ENCODE data around the gene AFAP1.

The AFAP1 gene

GRCh38 chr4:7806338-7807090 is 133.1 kb downstream of the AFAP1 start:
- no peaks in the 10 kb centered on the region for H3K9me3 ChIP-seq (ENCODE audit: control insufficient read depth, insufficient read depth, low read length)
- no peaks in the 10 kb centered on the region for H3K27me3 ChIP-seq (ENCODE audit: control insufficient read depth, insufficient read depth, low read length)
- H3K36me3 ChIP-seq (ENCODE audit: control insufficient read depth, insufficient read depth, low read length): peaks cover 9% of the 10 kb centered on the region
- H3K9ac ChIP-seq (ENCODE audit: low read depth, low read length): no peak overlapping the region
- H3K4me1 ChIP-seq (ENCODE audit: control insufficient read depth, insufficient read depth, low read length): peaks cover 15% of the 10 kb centered on the region
- no peak overlapping the region for H3K4me3 ChIP-seq (ENCODE audit: low read depth, low read length)

- no peaks in the 10 kb centered on the region for H3K27me3 ChIP-seq (ENCODE audit: control insufficient read depth, insufficient read depth, low read length)
- H3K4me1 ChIP-seq (ENCODE audit: control insufficient read depth, insufficient read depth, low read length): peaks cover 15% of the 10 kb centered on the region
- no peaks in the 10 kb centered on the region for H3K9me3 ChIP-seq (ENCODE audit: control insufficient read depth, insufficient read depth, low read length)
- H3K4me3 ChIP-seq (ENCODE audit: low read depth, low read length): no peak overlapping the region
- peaks cover 6% of the 10 kb centered on the region for H3K36me3 ChIP-seq (ENCODE audit: control insufficient read depth, insufficient read depth, low read length)
- no peak overlapping the region for H3K9ac ChIP-seq (ENCODE audit: low read depth, low read length)
These were observed 133.9 kb downstream of the AFAP1 start for GRCh38 chr4:7805533-7806337.

- H3K36me3 ChIP-seq (ENCODE audit: control insufficient read depth, insufficient read depth, low read length): peaks cover 8% of the 10 kb centered on the region
- H3K9ac ChIP-seq (ENCODE audit: low read depth, low read length): no peak overlapping the region
- no peaks in the 10 kb centered on the region for H3K27me3 ChIP-seq (ENCODE audit: control insufficient read depth, insufficient read depth, low read length)
- H3K4me1 ChIP-seq (ENCODE audit: control insufficient read depth, insufficient read depth, low read length): peaks cover 15% of the 10 kb centered on the region
- H3K4me3 ChIP-seq (ENCODE audit: low read depth, low read length): no peak overlapping the region
- H3K9me3 ChIP-seq (ENCODE audit: control insufficient read depth, insufficient read depth, low read length): no peaks in the 10 kb centered on the region
These were observed 134.8 kb downstream of the AFAP1 start for GRCh38 chr4:7804756-7805385.

- Histone ChIP-seq H3K36me3 (ENCODE audit: control insufficient read depth, insufficient read depth, low read length) (peaks cover 11% of the 10 kb centered on the region), H3K9ac (ENCODE audit: low read depth, low read length) (no peak overlapping the region), H3K9me3 (ENCODE audit: control insufficient read depth, insufficient read depth, low read length) (no peaks in the 10 kb centered on the region), H3K4me3 (ENCODE audit: low read depth, low read length) (no peak overlapping the region), H3K4me1 (ENCODE audit: control insufficient read depth, insufficient read depth, low read length) (peaks cover 15% of the 10 kb centered on the region), H3K27me3 (ENCODE audit: control insufficient read depth, insufficient read depth, low read length) (no peaks in the 10 kb centered on the region)
These were observed 135.5 kb downstream of the AFAP1 start for GRCh38 chr4:7803992-7804755.

- Histone ChIP-seq H3K9ac (ENCODE audit: low read depth, low read length) (no peak overlapping the region), H3K4me3 (ENCODE audit: low read depth, low read length) (no peak overlapping the region), H3K9me3 (ENCODE audit: control insufficient read depth, insufficient read depth, low read length) (no peaks in the 10 kb centered on the region), H3K36me3 (ENCODE audit: control insufficient read depth, insufficient read depth, low read length) (peaks cover 15% of the 10 kb centered on the region), H3K27me3 (ENCODE audit: control insufficient read depth, insufficient read depth, low read length) (no peaks in the 10 kb centered on the region), H3K4me1 (ENCODE audit: control insufficient read depth, insufficient read depth, low read length) (peaks cover 15% of the 10 kb centered on the region)
These were observed 136.3 kb downstream of the AFAP1 start for GRCh38 chr4:7803371-7803770.

GRCh38 chr4:7802093-7802726 is 137.5 kb downstream of the AFAP1 start:
- no peak overlapping the region for H3K9ac ChIP-seq (ENCODE audit: low read depth, low read length)
- H3K4me3 ChIP-seq (ENCODE audit: low read depth, low read length): no peak overlapping the region
- H3K9me3 ChIP-seq (ENCODE audit: control insufficient read depth, insufficient read depth, low read length): no peaks in the 10 kb centered on the region
- H3K4me1 ChIP-seq (ENCODE audit: control insufficient read depth, insufficient read depth, low read length): peaks cover 11% of the 10 kb centered on the region
- H3K27me3 ChIP-seq (ENCODE audit: control insufficient read depth, insufficient read depth, low read length): no peaks in the 10 kb centered on the region
- peaks cover 17% of the 10 kb centered on the region for H3K36me3 ChIP-seq (ENCODE audit: control insufficient read depth, insufficient read depth, low read length)

- Histone ChIP-seq H3K4me1 (ENCODE audit: control insufficient read depth, insufficient read depth, low read length) (peaks cover 8% of the 10 kb centered on the region), H3K4me3 (ENCODE audit: low read depth, low read length) (no peak overlapping the region), H3K36me3 (ENCODE audit: control insufficient read depth, insufficient read depth, low read length) (peaks cover 19% of the 10 kb centered on the region), H3K27me3 (ENCODE audit: control insufficient read depth, insufficient read depth, low read length) (no peaks in the 10 kb centered on the region), H3K9me3 (ENCODE audit: control insufficient read depth, insufficient read depth, low read length) (no peaks in the 10 kb centered on the region), H3K9ac (ENCODE audit: low read depth, low read length) (no peak overlapping the region)
These were observed 138.0 kb downstream of the AFAP1 start for GRCh38 chr4:7801641-7802040.

- H3K9ac ChIP-seq (ENCODE audit: low read depth, low read length): no peak overlapping the region
- H3K36me3 ChIP-seq (ENCODE audit: control insufficient read depth, insufficient read depth, low read length): peaks cover 19% of the 10 kb centered on the region
- H3K4me1 ChIP-seq (ENCODE audit: control insufficient read depth, insufficient read depth, low read length): peaks cover 6% of the 10 kb centered on the region
- H3K4me3 ChIP-seq (ENCODE audit: low read depth, low read length): no peak overlapping the region
- no peaks in the 10 kb centered on the region for H3K9me3 ChIP-seq (ENCODE audit: control insufficient read depth, insufficient read depth, low read length)
- no peaks in the 10 kb centered on the region for H3K27me3 ChIP-seq (ENCODE audit: control insufficient read depth, insufficient read depth, low read length)
These were observed 138.7 kb downstream of the AFAP1 start for GRCh38 chr4:7801001-7801400.

- Histone ChIP-seq H3K4me3 (ENCODE audit: low read depth, low read length) (no peak overlapping the region), H3K27me3 (ENCODE audit: control insufficient read depth, insufficient read depth, low read length) (no peaks in the 10 kb centered on the region), H3K9ac (ENCODE audit: low read depth, low read length) (no peak overlapping the region), H3K9me3 (ENCODE audit: control insufficient read depth, insufficient read depth, low read length) (no peaks in the 10 kb centered on the region), H3K4me1 (ENCODE audit: control insufficient read depth, insufficient read depth, low read length) (peaks cover under 1% of the 10 kb centered on the region), H3K36me3 (ENCODE audit: control insufficient read depth, insufficient read depth, low read length) (peaks cover 19% of the 10 kb centered on the region)
These were observed 139.3 kb downstream of the AFAP1 start for GRCh38 chr4:7800410-7800809.

GRCh38 chr4:7799736-7800135 is 139.9 kb downstream of the AFAP1 start:
- Histone ChIP-seq H3K36me3 (ENCODE audit: control insufficient read depth, insufficient read depth, low read length) (peaks cover 19% of the 10 kb centered on the region), H3K9ac (ENCODE audit: low read depth, low read length) (no peak overlapping the region), H3K27me3 (ENCODE audit: control insufficient read depth, insufficient read depth, low read length) (no peaks in the 10 kb centered on the region), H3K9me3 (ENCODE audit: control insufficient read depth, insufficient read depth, low read length) (no peaks in the 10 kb centered on the region), H3K4me1 (ENCODE audit: control insufficient read depth, insufficient read depth, low read length) (no peaks in the 10 kb centered on the region), H3K4me3 (ENCODE audit: low read depth, low read length) (no peak overlapping the region)

- peaks cover 19% of the 10 kb centered on the region for H3K36me3 ChIP-seq (ENCODE audit: control insufficient read depth, insufficient read depth, low read length)
- H3K27me3 ChIP-seq (ENCODE audit: control insufficient read depth, insufficient read depth, low read length): no peaks in the 10 kb centered on the region
- H3K9me3 ChIP-seq (ENCODE audit: control insufficient read depth, insufficient read depth, low read length): no peaks in the 10 kb centered on the region
- no peak overlapping the region for H3K4me3 ChIP-seq (ENCODE audit: low read depth, low read length)
- no peaks in the 10 kb centered on the region for H3K4me1 ChIP-seq (ENCODE audit: control insufficient read depth, insufficient read depth, low read length)
- H3K9ac ChIP-seq (ENCODE audit: low read depth, low read length): no peak overlapping the region
These were observed 140.4 kb downstream of the AFAP1 start for GRCh38 chr4:7799306-7799705.
